MM.1S (cell line): ENCODE results near the gene KCTD7.

Source experiments
- CTCF ChIP-seq: fragments of 300-600 bp; sonication (generic); IDR thresholded peaks from 2 replicates; pipeline ENCODE4 v1.5.1; 2016; ENCODE audit warnings: antibody characterized with exemption, low read length, mixed read lengths
- EZH2phosphoT487 ChIP-seq: fragments of 300-600 bp; sonication (generic); IDR thresholded peaks from 2 replicates; pipeline ENCODE4 v1.6.1; 2018; ENCODE audit warnings: antibody characterized with exemption, low read length

GRCh38 chr7:66597461-66597860 lies 31.2 kb upstream of the KCTD7 start:
- no peak for TF ChIP-seq CTCF
- TF ChIP-seq EZH2phosphoT487: no peak
